Mesodermal cell (in vitro differentiated cells): ENCODE results near the gene GALNT10.

Experiments
- H3K27ac ChIP-seq: 2 replicates; pipeline ENCODE4 v1.7.0; 2013; ENCODE audit warnings: mild to moderate bottlenecking, low read depth, low read length, moderate library complexity; ENCODE audit not compliant: severe bottlenecking
- H3K36me3 ChIP-seq: 2 replicates; pipeline ENCODE4 v1.7.1; 2013; ENCODE audit warnings: mild to moderate bottlenecking, low read length, moderate library complexity; ENCODE audit not compliant: control insufficient read depth, insufficient read depth
- H3K4me1 ChIP-seq: one replicate; pipeline ENCODE4 v1.7.1; 2013; ENCODE audit warnings: mild to moderate bottlenecking, low read length; ENCODE audit not compliant: insufficient read depth, control insufficient read depth, poor library complexity, severe bottlenecking
- H3K4me3 ChIP-seq: 2 replicates; pipeline ENCODE4 v1.7.0; 2013; ENCODE audit warnings: low read length, control low read depth, mild to moderate bottlenecking; ENCODE audit not compliant: insufficient read depth, poor library complexity, severe bottlenecking; ENCODE audit errors: extremely low read depth
- H3K9me3 ChIP-seq: 2 replicates; pipeline ENCODE4 v1.7.1; 2013; ENCODE audit warnings: mild to moderate bottlenecking, low read length, moderate library complexity; ENCODE audit not compliant: control insufficient read depth
- WGBS, 2 experiments: methylation state at CpG; one replicate each; pipeline ENCODE4 v1.1.5; 2013; ENCODE audit warnings: missing lambda C conversion rate in 2 of 2; ENCODE audit not compliant: insufficient coverage in 2 of 2; 5-methylcytosine and 5-hydroxymethylcytosine counted together

GALNT10 gene

GRCh38 chr5:154368041-154368800 lies 177.7 kb downstream of the GALNT10 start:
- H3K9me3 ChIP-seq: no peaks in the 10 kb centered on the region
- H3K4me1 ChIP-seq: peaks cover 56% of the 10 kb centered on the region
- H3K36me3 ChIP-seq: no peaks in the 10 kb centered on the region
- H3K4me3 ChIP-seq: no peak overlapping the region
- WGBS, 2 experiments: 57 to 63% methylated on average over 4 to 5 of the region's 6 CpGs
- peak overlapping the region; percentile 92 for H3K27ac ChIP-seq

- Histone ChIP-seq H3K4me1 (peaks cover 54% of the 10 kb centered on the region), H3K9me3 (no peaks in the 10 kb centered on the region), H3K36me3 (no peaks in the 10 kb centered on the region), H3K4me3 (no peak overlapping the region), H3K27ac (peak overlapping the region; percentile 25)
- 74 to 90% methylated on average over 2 to 4 of the region's 4 CpGs for WGBS, 2 experiments
These were observed 179.1 kb downstream of the GALNT10 start for GRCh38 chr5:154369682-154370081.

GRCh38 chr5:154370119-154370518 lies 179.6 kb downstream of the GALNT10 start:
- Histone ChIP-seq H3K27ac (no peak overlapping the region), H3K36me3 (no peaks in the 10 kb centered on the region), H3K9me3 (no peaks in the 10 kb centered on the region), H3K4me3 (no peak overlapping the region), H3K4me1 (peaks cover 50% of the 10 kb centered on the region)
- 79 to 85% methylated on average over 3 of the region's 3 CpGs for WGBS, 2 experiments

- no peaks in the 10 kb centered on the region for H3K9me3 ChIP-seq
- H3K4me3 ChIP-seq: no peak overlapping the region
- H3K4me1 ChIP-seq: peaks cover 43% of the 10 kb centered on the region
- no peak overlapping the region for H3K27ac ChIP-seq
- peaks cover 4% of the 10 kb centered on the region for H3K36me3 ChIP-seq
- 90% methylated on average over 3 of the region's 3 CpGs for WGBS, 2 experiments
These were observed 180.3 kb downstream of the GALNT10 start for GRCh38 chr5:154370813-154371212.

- peaks cover 12% of the 10 kb centered on the region for H3K36me3 ChIP-seq
- H3K9me3 ChIP-seq: no peaks in the 10 kb centered on the region
- 100% methylated on average over 1 of the region's 3 CpGs; no CpG with 5 or more reads in 1 of the 2 experiments for WGBS, 2 experiments
- H3K4me1 ChIP-seq: peaks cover 35% of the 10 kb centered on the region
- no peak overlapping the region for H3K4me3 ChIP-seq
- H3K27ac ChIP-seq: no peak overlapping the region
These were observed 181.2 kb downstream of the GALNT10 start for GRCh38 chr5:154371687-154372086.

- Histone ChIP-seq H3K4me3 (no peak overlapping the region), H3K4me1 (peaks cover 25% of the 10 kb centered on the region), H3K36me3 (peaks cover 16% of the 10 kb centered on the region), H3K9me3 (no peaks in the 10 kb centered on the region), H3K27ac (no peak overlapping the region)
- WGBS, 2 experiments: 90 to 95% methylated on average over 4 of the region's 5 CpGs
These were observed 182.1 kb downstream of the GALNT10 start for GRCh38 chr5:154372661-154373060.

GRCh38 chr5:154373326-154373725 lies 182.8 kb downstream of the GALNT10 start:
- Histone ChIP-seq H3K4me1 (peaks cover 24% of the 10 kb centered on the region), H3K9me3 (no peaks in the 10 kb centered on the region), H3K27ac (no peak overlapping the region), H3K36me3 (peaks cover 16% of the 10 kb centered on the region), H3K4me3 (no peak overlapping the region)
- WGBS, 2 experiments: 83 to 100% methylated on average over 1 of the region's 4 CpGs

- 86 to 87% methylated on average over 6 of the region's 8 CpGs for WGBS, 2 experiments
- Histone ChIP-seq H3K27ac (no peak overlapping the region), H3K4me3 (no peak overlapping the region), H3K4me1 (peaks cover 22% of the 10 kb centered on the region), H3K36me3 (peaks cover 17% of the 10 kb centered on the region), H3K9me3 (no peaks in the 10 kb centered on the region)
These were observed 183.2 kb downstream of the GALNT10 start for GRCh38 chr5:154373729-154374179.

GRCh38 chr5:154374264-154374663 lies 183.7 kb downstream of the GALNT10 start:
- Histone ChIP-seq H3K27ac (no peak overlapping the region), H3K36me3 (peaks cover 22% of the 10 kb centered on the region), H3K4me3 (no peak overlapping the region), H3K4me1 (peaks cover 17% of the 10 kb centered on the region), H3K9me3 (no peaks in the 10 kb centered on the region)
- 92 to 100% methylated on average over 1 to 4 of the region's 4 CpGs for WGBS, 2 experiments

- 90 to 96% methylated on average over 2 of the region's 3 CpGs for WGBS, 2 experiments
- Histone ChIP-seq H3K27ac (no peak overlapping the region), H3K4me3 (no peak overlapping the region), H3K36me3 (peaks cover 24% of the 10 kb centered on the region), H3K9me3 (no peaks in the 10 kb centered on the region), H3K4me1 (peaks cover 5% of the 10 kb centered on the region)
These were observed 184.9 kb downstream of the GALNT10 start for GRCh38 chr5:154375329-154376008.

GRCh38 chr5:154376481-154376880 lies 185.9 kb downstream of the GALNT10 start:
- no peaks in the 10 kb centered on the region for H3K4me1 ChIP-seq
- WGBS, 2 experiments: 75 to 82% methylated on average over 3 to 4 of the region's 4 CpGs
- H3K4me3 ChIP-seq: no peak overlapping the region
- peaks cover 4% of the 10 kb centered on the region for H3K9me3 ChIP-seq
- H3K36me3 ChIP-seq: peaks cover 29% of the 10 kb centered on the region
- no peak overlapping the region for H3K27ac ChIP-seq
